Measurements from ENCODE around the gene UFC1. TPM values are rescaled to one million over a fixed set of nuclear protein-coding genes. Genes with fewer than 3 reads are reported as not detected.

The UFC1 gene
- total and polyA plus RNA-seq, 2 donors from 2014 or later, result 96.9 to 175 TPM

DNA sequence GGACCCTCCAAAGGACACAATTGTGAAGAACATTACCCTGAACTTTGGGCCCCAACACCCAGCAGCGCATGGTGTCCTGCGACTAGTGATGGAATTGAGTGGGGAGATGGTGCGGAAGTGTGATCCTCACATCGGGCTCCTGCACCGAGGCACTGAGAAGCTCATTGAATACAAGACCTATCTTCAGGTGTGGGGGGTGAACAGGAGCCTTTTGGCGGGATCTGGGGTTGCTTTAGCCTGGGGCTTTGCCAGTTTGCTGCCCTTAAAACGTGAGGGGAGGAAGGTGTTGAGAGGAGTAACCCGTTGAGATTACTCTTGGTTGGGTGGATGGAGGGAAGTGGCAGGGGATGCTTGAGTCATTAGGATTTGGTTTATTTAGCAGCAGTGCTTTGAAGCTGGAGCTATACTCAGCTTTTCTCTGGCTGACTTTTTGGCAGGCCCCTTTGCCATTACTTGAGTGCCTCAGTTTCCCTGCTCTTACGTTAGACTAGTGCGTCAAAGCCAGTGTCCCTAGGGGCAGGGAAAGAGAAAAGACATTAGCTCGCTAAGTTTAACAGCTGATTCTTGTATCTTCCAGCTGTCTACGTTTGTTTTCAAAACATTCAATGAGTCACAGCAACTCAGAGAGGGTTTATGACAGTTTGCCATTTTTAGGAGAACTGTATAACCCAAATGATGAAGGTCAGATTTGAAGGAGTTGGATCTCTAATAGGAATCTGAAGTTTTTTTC is 52.8 kb downstream of the UFC1 start:
- peak overlapping the region in 1 of 3 donors; percentile 42 for H3K9ac ChIP-seq (ENCODE audit: low read length in 3 of 3)
- TF ChIP-seq, protein P1, sequence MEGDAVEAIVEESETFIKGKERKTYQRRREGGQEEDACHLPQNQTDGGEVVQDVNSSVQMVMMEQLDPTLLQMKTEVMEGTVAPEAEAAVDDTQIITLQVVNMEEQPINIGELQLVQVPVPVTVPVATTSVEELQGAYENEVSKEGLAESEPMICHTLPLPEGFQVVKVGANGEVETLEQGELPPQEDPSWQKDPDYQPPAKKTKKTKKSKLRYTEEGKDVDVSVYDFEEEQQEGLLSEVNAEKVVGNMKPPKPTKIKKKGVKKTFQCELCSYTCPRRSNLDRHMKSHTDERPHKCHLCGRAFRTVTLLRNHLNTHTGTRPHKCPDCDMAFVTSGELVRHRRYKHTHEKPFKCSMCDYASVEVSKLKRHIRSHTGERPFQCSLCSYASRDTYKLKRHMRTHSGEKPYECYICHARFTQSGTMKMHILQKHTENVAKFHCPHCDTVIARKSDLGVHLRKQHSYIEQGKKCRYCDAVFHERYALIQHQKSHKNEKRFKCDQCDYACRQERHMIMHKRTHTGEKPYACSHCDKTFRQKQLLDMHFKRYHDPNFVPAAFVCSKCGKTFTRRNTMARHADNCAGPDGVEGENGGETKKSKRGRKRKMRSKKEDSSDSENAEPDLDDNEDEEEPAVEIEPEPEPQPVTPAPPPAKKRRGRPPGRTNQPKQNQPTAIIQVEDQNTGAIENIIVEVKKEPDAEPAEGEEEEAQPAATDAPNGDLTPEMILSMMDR (IDR thresholded peaks at IDR 0.05; ENCODE audit: borderline replicate concordance, extremely low read depth, insufficient read depth), result no peak
- DNase-seq, result peak in 2 of 5 donors; percentile 35 to 55
- H3K4me3 ChIP-seq (ENCODE audit: low read length in 3 of 3), result no peak overlapping the region
- H3K27me3 ChIP-seq (ENCODE audit: control insufficient read depth, insufficient read depth, low read length), result no peaks in the 10 kb centered on the region
- peaks cover 15 to 55% (median 25%) of the 10 kb centered on the region in 3 donors for H3K36me3 ChIP-seq (ENCODE audit: control insufficient read depth in 2 of 3, insufficient read depth in 3 of 3, low read length in 3 of 3)
- H3K4me1 ChIP-seq (ENCODE audit: control insufficient read depth in 2 of 3, insufficient read depth in 2 of 3, low read depth in 1 of 3, low read length in 3 of 3), result peaks cover 0 to 23% (median 20%) of the 10 kb centered on the region in 3 donors
- no peaks in the 10 kb centered on the region for H3K9me3 ChIP-seq (ENCODE audit: control insufficient read depth in 2 of 3, insufficient read depth in 1 of 3, low read length in 3 of 3)
- intact Hi-C loops (cut with DNase I), result no loop called here
- no peak for FAIRE-seq
- peak overlapping the region; percentile 74 to 92 for H3K27ac ChIP-seq (ENCODE audit: low read depth in 2 of 2, low read length in 2 of 2)

DNA sequence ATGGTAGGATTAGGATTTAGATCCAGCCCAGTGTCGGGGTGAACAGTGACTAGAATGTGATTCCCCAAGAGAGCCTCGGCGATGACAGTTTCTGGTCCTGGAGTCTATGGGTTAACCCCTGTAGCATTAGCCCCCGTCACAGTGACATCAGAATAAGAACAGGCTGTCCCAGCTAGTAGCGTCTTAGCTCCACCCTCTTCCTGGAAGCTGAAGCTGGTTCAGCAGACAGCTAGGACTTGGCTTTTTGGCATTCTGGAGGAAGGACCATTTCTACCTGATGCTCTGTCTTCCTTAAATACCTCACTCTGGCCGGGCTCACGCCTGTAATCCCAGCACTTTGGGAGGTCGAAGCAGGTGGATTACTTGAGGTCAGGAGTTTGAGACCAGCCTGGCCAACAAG is 53.4 kb downstream of the UFC1 start:
- intact Hi-C loops (cut with DNase I), result no loop called here
- Histone ChIP-seq H3K9me3 (ENCODE audit: control insufficient read depth in 2 of 3, insufficient read depth in 1 of 3, low read length in 3 of 3) (no peaks in the 10 kb centered on the region), H3K36me3 (ENCODE audit: control insufficient read depth in 2 of 3, insufficient read depth in 3 of 3, low read length in 3 of 3) (peaks cover 16 to 61% (median 26%) of the 10 kb centered on the region in 3 donors), H3K4me3 (ENCODE audit: low read length in 3 of 3) (no peak overlapping the region), H3K9ac (ENCODE audit: low read length in 3 of 3) (no peak overlapping the region), H3K27me3 (ENCODE audit: control insufficient read depth, insufficient read depth, low read length) (no peaks in the 10 kb centered on the region), H3K27ac (ENCODE audit: low read depth in 2 of 2, low read length in 2 of 2) (peak overlapping the region; percentile 59 to 92), H3K4me1 (ENCODE audit: control insufficient read depth in 2 of 3, insufficient read depth in 2 of 3, low read depth in 1 of 3, low read length in 3 of 3) (peaks cover 0 to 22% (median 18%) of the 10 kb centered on the region in 3 donors)
- FAIRE-seq (no peak), DNase-seq (peak in 2 of 5 donors; percentile 69 to 86)
- TF ChIP-seq, protein P1 (IDR thresholded peaks at IDR 0.05; ENCODE audit: borderline replicate concordance, extremely low read depth, insufficient read depth), result no peak

Other genes with a start within 250 kb of the UFC1 start
- gene ITLN2, start 199.2 kb upstream of the UFC1 start, total RNA-seq, result not detected
- 0.88 TPM for gene ITLN2, start 199.2 kb upstream of the UFC1 start, polyA plus RNA-seq (ENCODE audit: insufficient read depth, low read depth, low replicate concordance)
- 117 TPM for gene F11R, start 132.8 kb upstream of the UFC1 start, total RNA-seq
- gene F11R, start 132.8 kb upstream of the UFC1 start, polyA plus RNA-seq (ENCODE audit: insufficient read depth, low read depth, low replicate concordance), result 36.9 TPM
- gene TSTD1, start 115.0 kb upstream of the UFC1 start, total RNA-seq, result 74.5 TPM
- 200 TPM for gene TSTD1, start 115.0 kb upstream of the UFC1 start, polyA plus RNA-seq (ENCODE audit: insufficient read depth, low read depth, low replicate concordance)
- 56.1 TPM for gene USF1, start 108.0 kb upstream of the UFC1 start, total RNA-seq
- 48.7 TPM for gene USF1, start 108.0 kb upstream of the UFC1 start, polyA plus RNA-seq (ENCODE audit: insufficient read depth, low read depth, low replicate concordance)
- 21.6 TPM for gene ARHGAP30, start 84.1 kb upstream of the UFC1 start, total RNA-seq
- gene ARHGAP30, start 84.1 kb upstream of the UFC1 start, polyA plus RNA-seq (ENCODE audit: insufficient read depth, low read depth, low replicate concordance), result 1.2 TPM
- gene NECTIN4, start 64.4 kb upstream of the UFC1 start, total RNA-seq, result 12.8 TPM
- 2.7 TPM for gene NECTIN4, start 64.4 kb upstream of the UFC1 start, polyA plus RNA-seq (ENCODE audit: insufficient read depth, low read depth, low replicate concordance)
- gene KLHDC9, start 55.6 kb upstream of the UFC1 start, total RNA-seq, result 21.9 TPM
- 32.2 TPM for gene KLHDC9, start 55.6 kb upstream of the UFC1 start, polyA plus RNA-seq (ENCODE audit: insufficient read depth, low read depth, low replicate concordance)
- gene PFDN2, start 35.9 kb upstream of the UFC1 start, total RNA-seq, result 46.7 TPM
- 149 TPM for gene PFDN2, start 35.9 kb upstream of the UFC1 start, polyA plus RNA-seq (ENCODE audit: insufficient read depth, low read depth, low replicate concordance)
- gene NIT1, start 35.9 kb upstream of the UFC1 start, total RNA-seq, result 42.3 TPM
- 91.5 TPM for gene NIT1, start 35.9 kb upstream of the UFC1 start, polyA plus RNA-seq (ENCODE audit: insufficient read depth, low read depth, low replicate concordance)
- gene DEDD, start 21.3 kb upstream of the UFC1 start, total RNA-seq, result 37.2 TPM
- gene DEDD, start 21.3 kb upstream of the UFC1 start, polyA plus RNA-seq (ENCODE audit: insufficient read depth, low read depth, low replicate concordance), result 23.2 TPM
- 26.3 TPM for gene USP21, start 5.5 kb downstream of the UFC1 start, total RNA-seq
- gene USP21, start 5.5 kb downstream of the UFC1 start, polyA plus RNA-seq (ENCODE audit: insufficient read depth, low read depth, low replicate concordance), result 27.7 TPM
- 23.6 TPM for gene PPOX, start 12.4 kb downstream of the UFC1 start, total RNA-seq
- 29.4 TPM for gene PPOX, start 12.4 kb downstream of the UFC1 start, polyA plus RNA-seq (ENCODE audit: insufficient read depth, low read depth, low replicate concordance)
- 22.9 TPM for gene B4GALT3, start 23.5 kb downstream of the UFC1 start, total RNA-seq
- gene B4GALT3, start 23.5 kb downstream of the UFC1 start, polyA plus RNA-seq (ENCODE audit: insufficient read depth, low read depth, low replicate concordance), result 33.5 TPM
- gene ADAMTS4, start 45.1 kb downstream of the UFC1 start, total RNA-seq, result 14.0 TPM
- gene ADAMTS4, start 45.1 kb downstream of the UFC1 start, polyA plus RNA-seq (ENCODE audit: insufficient read depth, low read depth, low replicate concordance), result 0.26 TPM
- gene NDUFS2, start 48.4 kb downstream of the UFC1 start, total RNA-seq, result 92.7 TPM
- gene NDUFS2, start 48.4 kb downstream of the UFC1 start, polyA plus RNA-seq (ENCODE audit: insufficient read depth, low read depth, low replicate concordance), result 197 TPM
- 43.4 TPM for gene FCER1G, start 61.3 kb downstream of the UFC1 start, total RNA-seq
- 38.9 TPM for gene FCER1G, start 61.3 kb downstream of the UFC1 start, polyA plus RNA-seq (ENCODE audit: insufficient read depth, low read depth, low replicate concordance)
- not detected for gene APOA2, start 69.7 kb downstream of the UFC1 start, total RNA-seq
- not detected for gene APOA2, start 69.7 kb downstream of the UFC1 start, polyA plus RNA-seq (ENCODE audit: insufficient read depth, low read depth, low replicate concordance)
- 12.1 TPM for gene TOMM40L, start 72.1 kb downstream of the UFC1 start, total RNA-seq
- gene TOMM40L, start 72.1 kb downstream of the UFC1 start, polyA plus RNA-seq (ENCODE audit: insufficient read depth, low read depth, low replicate concordance), result 29.0 TPM
- gene NR1I3, start 84.2 kb downstream of the UFC1 start, total RNA-seq, result not detected
- gene NR1I3, start 84.2 kb downstream of the UFC1 start, polyA plus RNA-seq (ENCODE audit: insufficient read depth, low read depth, low replicate concordance), result 19.6 TPM
- gene PCP4L1, start 104.8 kb downstream of the UFC1 start, total RNA-seq, result 1.3 TPM
- 1.2 TPM for gene PCP4L1, start 104.8 kb downstream of the UFC1 start, polyA plus RNA-seq (ENCODE audit: insufficient read depth, low read depth, low replicate concordance)
- gene MPZ, start 156.0 kb downstream of the UFC1 start, total RNA-seq, result 4.1 TPM
- gene MPZ, start 156.0 kb downstream of the UFC1 start, polyA plus RNA-seq (ENCODE audit: insufficient read depth, low read depth, low replicate concordance), result 3.0 TPM
- gene SDHC, start 160.4 kb downstream of the UFC1 start, total RNA-seq, result 209 TPM
- gene SDHC, start 160.4 kb downstream of the UFC1 start, polyA plus RNA-seq (ENCODE audit: insufficient read depth, low read depth, low replicate concordance), result 390 TPM
- gene CFAP126, start 213.9 kb downstream of the UFC1 start, total RNA-seq, result 3.4 TPM
- gene CFAP126, start 213.9 kb downstream of the UFC1 start, polyA plus RNA-seq (ENCODE audit: insufficient read depth, low read depth, low replicate concordance), result 2.5 TPM